Activated B cell treated with CpG ODN at 0.5 μM for 24 hours (primary cell): ENCODE measurements around the gene NID2. TPM values are rescaled to one million over a fixed set of nuclear protein-coding genes. Genes with fewer than 3 reads are reported as not detected.

Experiments
- ATAC-seq: fragments of 200-7000 bp; cut with Tn5 transposase; one replicate; pipeline ENCODE4 v1.10.0; 2021; ENCODE audit warnings: low read depth, mild to moderate bottlenecking, moderate library complexity
- CTCF ChIA-PET: fragments of 350-600 bp; sonication (Branson Sonifier 250); formaldehyde crosslinking; loops from one replicate; lab custom pipeline; 2021; ENCODE audit warnings: antibody characterized with exemption; lab: Charles Lee
- POLR2A ChIA-PET: fragments of 350-600 bp; sonication (Branson Sonifier 250); formaldehyde crosslinking; loops from one replicate; lab custom pipeline; 2021; ENCODE audit warnings: antibody characterized with exemption; lab: Charles Lee
- DNase-seq: peaks from one replicate; pipeline ENCODE4 v3.0.0; 2022
- H3K27ac Mint-ChIP-seq: one replicate; pipeline ENCODE4 v1.8.0; 2020; ENCODE audit warnings: mixed read lengths
- H3K27me3 Mint-ChIP-seq: one replicate; pipeline ENCODE4 v1.8.0; 2021; ENCODE audit warnings: mixed read lengths
- H3K36me3 Mint-ChIP-seq: one replicate; pipeline ENCODE4 v1.8.0; 2021; ENCODE audit warnings: low read depth, mixed read lengths
- H3K4me1 Mint-ChIP-seq: one replicate; pipeline ENCODE4 v1.8.0; 2021; ENCODE audit warnings: mixed read lengths
- H3K4me3 Mint-ChIP-seq: one replicate; pipeline ENCODE4 v1.8.0; 2020; ENCODE audit warnings: mild to moderate bottlenecking, mixed read lengths
- H3K9me3 Mint-ChIP-seq: one replicate; pipeline ENCODE4 v1.8.0; 2020; ENCODE audit warnings: mixed read lengths
- intact Hi-C: fragments of 100-400 bp; cut with micrococcal nuclease; formaldehyde crosslinking; loops from one replicate; pipeline ENCODE4 v1.15.1; 2024
- total RNA-seq: library from RNA; stranded (reverse); gene quantifications from 2 replicates; pipeline ENCODE4 v1.2.3, GENCODE V29; 2022
- TF ChIP-seq, protein P1 (sequence below): fragments of 200-600 bp; IDR thresholded peaks from one replicate; pipeline ENCODE4 v1.8.0; 2022; ENCODE audit warnings: antibody characterized with exemption, mild to moderate bottlenecking

The NID2 gene
- total RNA-seq, 1 donor from 2014 or later, result not detected

DNA sequence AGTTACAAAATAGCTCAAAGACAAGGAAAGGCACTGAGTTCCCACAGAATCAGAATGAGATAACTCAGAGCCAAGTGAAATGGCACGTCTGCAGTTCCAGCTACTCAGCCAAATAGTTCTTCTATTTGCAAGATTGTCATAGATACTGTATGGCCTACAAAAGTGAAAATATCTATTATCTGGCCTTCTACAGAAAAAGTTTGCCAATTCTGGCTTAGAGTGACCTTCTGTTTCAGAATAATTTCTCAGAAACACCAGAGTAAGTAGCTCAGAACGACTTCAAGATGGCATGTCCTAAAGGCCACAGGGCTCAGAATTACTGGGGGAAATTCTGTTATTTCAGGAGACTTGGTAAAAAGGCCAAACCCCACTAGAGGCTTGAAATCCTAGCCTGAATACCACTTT is 90.2 kb downstream of the NID2 start:
- no peaks in the 10 kb centered on the region for H3K27me3 Mint-ChIP-seq
- ChIA-PET POLR2A (no interaction called here), CTCF (interaction anchor here (0.6 to 4.7 kb wide), 20 partner anchors 10 to 821 kb away, joined by 3 to 42 read pairs (median 5); partner anchors contain the start of genes GNG2, NID2 and RTRAF)
- TF ChIP-seq, protein P1, sequence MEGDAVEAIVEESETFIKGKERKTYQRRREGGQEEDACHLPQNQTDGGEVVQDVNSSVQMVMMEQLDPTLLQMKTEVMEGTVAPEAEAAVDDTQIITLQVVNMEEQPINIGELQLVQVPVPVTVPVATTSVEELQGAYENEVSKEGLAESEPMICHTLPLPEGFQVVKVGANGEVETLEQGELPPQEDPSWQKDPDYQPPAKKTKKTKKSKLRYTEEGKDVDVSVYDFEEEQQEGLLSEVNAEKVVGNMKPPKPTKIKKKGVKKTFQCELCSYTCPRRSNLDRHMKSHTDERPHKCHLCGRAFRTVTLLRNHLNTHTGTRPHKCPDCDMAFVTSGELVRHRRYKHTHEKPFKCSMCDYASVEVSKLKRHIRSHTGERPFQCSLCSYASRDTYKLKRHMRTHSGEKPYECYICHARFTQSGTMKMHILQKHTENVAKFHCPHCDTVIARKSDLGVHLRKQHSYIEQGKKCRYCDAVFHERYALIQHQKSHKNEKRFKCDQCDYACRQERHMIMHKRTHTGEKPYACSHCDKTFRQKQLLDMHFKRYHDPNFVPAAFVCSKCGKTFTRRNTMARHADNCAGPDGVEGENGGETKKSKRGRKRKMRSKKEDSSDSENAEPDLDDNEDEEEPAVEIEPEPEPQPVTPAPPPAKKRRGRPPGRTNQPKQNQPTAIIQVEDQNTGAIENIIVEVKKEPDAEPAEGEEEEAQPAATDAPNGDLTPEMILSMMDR, result no peak
- intact Hi-C loops, result loop anchor here (1.0 to 5.0 kb wide), 7 partner anchors 36 to 695 kb away; partner anchors contain the start of gene GNG2
- peaks cover 6% of the 10 kb centered on the region for H3K4me1 Mint-ChIP-seq
- H3K4me3 Mint-ChIP-seq, result no peak overlapping the region
- DNase-seq, result no peak
- no peak overlapping the region for H3K27ac Mint-ChIP-seq
- ATAC-seq, result no peak
- no peaks in the 10 kb centered on the region for H3K36me3 Mint-ChIP-seq
- peaks cover 2% of the 10 kb centered on the region for H3K9me3 Mint-ChIP-seq

DNA sequence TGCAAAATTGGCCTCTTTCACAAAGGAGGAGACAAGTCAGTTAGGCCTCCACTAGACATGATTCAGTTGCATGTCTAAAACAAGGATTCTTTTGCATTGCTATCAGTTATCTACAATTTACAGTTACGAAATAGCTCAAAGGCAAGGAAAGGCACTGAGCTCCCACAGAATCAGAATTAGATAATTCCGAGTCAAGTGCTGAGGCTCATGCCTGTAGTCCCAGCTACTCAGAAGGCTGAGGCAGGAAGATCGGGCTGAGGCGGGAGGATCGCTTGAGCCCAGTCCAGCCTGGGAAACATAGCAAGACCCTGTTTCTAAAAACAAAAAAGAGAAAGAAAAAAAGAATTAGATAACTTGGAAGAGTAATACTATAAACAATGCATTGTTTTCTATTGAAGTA is 91.8 kb downstream of the NID2 start:
- Mint-ChIP-seq H3K9me3 (no peaks in the 10 kb centered on the region), H3K27ac (no peak overlapping the region), H3K4me1 (peaks cover 6% of the 10 kb centered on the region), H3K27me3 (no peaks in the 10 kb centered on the region), H3K4me3 (no peak overlapping the region), H3K36me3 (no peaks in the 10 kb centered on the region)
- ChIA-PET POLR2A (no interaction called here), CTCF (interaction anchor here (1.3 to 4.7 kb wide), 4 partner anchors 95 to 694 kb away, joined by 3 to 42 read pairs (median 36); no protein-coding TSS in a partner anchor)
- DNase-seq (no peak), ATAC-seq (no peak)
- intact Hi-C loops, result loop anchor here (5.0 kb wide), 2 partner anchors 35 to 115 kb away; partner anchors contain the start of gene GNG2
- TF ChIP-seq, protein P1, result no peak

DNA sequence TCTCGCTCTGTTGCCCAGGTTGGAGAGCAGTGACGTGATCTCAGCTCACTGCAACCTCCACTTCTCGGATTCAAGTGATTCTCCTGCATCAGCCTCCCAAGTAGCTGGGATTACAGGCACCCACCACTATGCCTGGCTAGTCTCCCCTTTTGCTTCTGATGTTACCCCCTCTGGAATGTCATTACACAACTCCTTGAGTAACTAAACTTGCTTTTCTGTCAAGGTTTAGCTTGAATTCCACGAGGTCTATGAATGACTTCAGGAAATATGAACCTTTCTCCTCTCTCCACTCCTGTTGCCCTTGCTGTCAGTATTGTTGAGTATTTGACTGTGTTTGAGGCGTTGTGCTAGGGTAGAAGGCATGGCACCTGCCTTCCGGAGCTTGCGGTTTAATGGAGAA is 96.3 kb downstream of the NID2 start:
- Mint-ChIP-seq H3K4me3 (no peak overlapping the region), H3K27ac (no peak overlapping the region), H3K9me3 (no peaks in the 10 kb centered on the region), H3K4me1 (no peaks in the 10 kb centered on the region), H3K27me3 (no peaks in the 10 kb centered on the region), H3K36me3 (peaks cover 18% of the 10 kb centered on the region)
- TF ChIP-seq, protein P1, result no peak
- POLR2A ChIA-PET, result no interaction called here
- intact Hi-C loops, result no loop called here
- DNase-seq (no peak), ATAC-seq (no peak)
- CTCF ChIA-PET, result no interaction called here

DNA sequence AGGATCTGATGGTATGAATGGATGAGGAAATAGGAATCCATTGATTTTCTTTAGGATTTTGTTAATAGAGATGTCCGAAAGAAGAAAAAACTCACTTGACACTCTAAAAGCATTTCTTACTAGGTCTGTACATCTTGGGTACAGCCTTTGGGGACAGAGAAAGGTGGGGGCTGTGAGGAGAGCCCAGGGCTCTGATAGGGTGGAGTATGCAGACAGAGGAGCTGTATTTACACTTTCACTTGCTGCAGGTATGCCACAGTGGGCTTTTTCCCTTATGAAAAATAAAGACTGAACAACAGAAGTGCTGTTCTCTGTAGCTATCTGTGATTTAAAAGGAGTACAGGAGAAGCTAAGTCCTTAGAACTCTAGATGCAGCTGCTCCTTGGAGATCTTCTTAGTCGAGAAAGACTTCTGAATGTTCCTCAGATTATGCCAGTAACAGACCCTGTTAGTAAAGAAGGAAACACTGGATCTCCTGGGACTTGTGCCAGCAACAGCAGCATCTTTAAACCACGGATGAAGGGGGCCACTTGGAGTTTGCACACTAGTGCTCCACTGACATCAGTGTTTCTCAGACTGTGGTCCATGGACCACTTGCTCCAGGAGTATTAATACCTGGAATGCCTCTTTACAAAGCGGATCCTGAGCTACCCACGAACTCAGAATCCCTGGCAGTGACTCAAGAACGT is 98.9 kb downstream of the NID2 start:
- CTCF ChIA-PET, result no interaction called here
- intact Hi-C loops, result no loop called here
- H3K9me3 Mint-ChIP-seq, result no peaks in the 10 kb centered on the region
- H3K27me3 Mint-ChIP-seq, result no peaks in the 10 kb centered on the region
- peaks cover 37% of the 10 kb centered on the region for H3K36me3 Mint-ChIP-seq
- no peaks in the 10 kb centered on the region for H3K4me1 Mint-ChIP-seq
- POLR2A ChIA-PET, result no interaction called here
- DNase-seq (no peak), ATAC-seq (no peak)
- TF ChIP-seq, protein P1, result no peak
- H3K27ac Mint-ChIP-seq, result no peak overlapping the region
- no peak overlapping the region for H3K4me3 Mint-ChIP-seq

DNA sequence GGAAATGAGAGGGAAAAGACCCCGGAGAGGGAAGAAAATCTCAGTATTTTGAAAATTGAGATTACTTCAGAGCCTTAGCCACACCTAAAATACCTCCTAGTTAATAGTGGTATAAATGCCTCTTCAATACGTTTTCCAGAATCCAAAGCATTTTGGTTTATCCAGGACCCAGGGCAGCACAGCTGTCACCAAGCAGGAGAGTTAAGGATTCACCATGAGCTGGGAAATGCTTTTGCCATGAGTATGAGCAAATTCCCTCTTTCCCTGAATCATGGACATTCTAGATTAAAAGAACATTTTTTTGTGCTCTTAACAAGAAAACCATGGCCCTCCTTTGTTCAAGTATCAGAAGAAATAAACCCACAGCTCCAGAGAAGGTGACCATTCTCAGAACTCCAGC is 101.3 kb downstream of the NID2 start:
- Mint-ChIP-seq H3K27ac (no peak overlapping the region), H3K4me3 (no peak overlapping the region), H3K4me1 (peaks cover 6% of the 10 kb centered on the region), H3K36me3 (peaks cover 57% of the 10 kb centered on the region), H3K9me3 (no peaks in the 10 kb centered on the region), H3K27me3 (no peaks in the 10 kb centered on the region)
- ATAC-seq, result no peak
- no peak for DNase-seq
- POLR2A ChIA-PET, result no interaction called here
- intact Hi-C loops, result no loop called here
- TF ChIP-seq, protein P1, result no peak
- CTCF ChIA-PET, result interaction anchor here (0.7 to 1.8 kb wide), 2 partner anchors 11 to 591 kb away, joined by 3 to 6 read pairs; no protein-coding TSS in a partner anchor
